ENCODE results near the gene ADAM12.
"Not testable (repeated sequence)": the region's sequence is repeated elsewhere in the genome, so short reads cannot be mapped to it uniquely, and the experiment has no call there.

ADAM12 gene

GRCh38 chr10:125999694-126000093, 388.6 kb downstream of the ADAM12 start:
- DNase-seq = no peak

GRCh38 chr10:125997586-125997985, 390.7 kb downstream of the ADAM12 start:
- no peak for DNase-seq

DNA sequence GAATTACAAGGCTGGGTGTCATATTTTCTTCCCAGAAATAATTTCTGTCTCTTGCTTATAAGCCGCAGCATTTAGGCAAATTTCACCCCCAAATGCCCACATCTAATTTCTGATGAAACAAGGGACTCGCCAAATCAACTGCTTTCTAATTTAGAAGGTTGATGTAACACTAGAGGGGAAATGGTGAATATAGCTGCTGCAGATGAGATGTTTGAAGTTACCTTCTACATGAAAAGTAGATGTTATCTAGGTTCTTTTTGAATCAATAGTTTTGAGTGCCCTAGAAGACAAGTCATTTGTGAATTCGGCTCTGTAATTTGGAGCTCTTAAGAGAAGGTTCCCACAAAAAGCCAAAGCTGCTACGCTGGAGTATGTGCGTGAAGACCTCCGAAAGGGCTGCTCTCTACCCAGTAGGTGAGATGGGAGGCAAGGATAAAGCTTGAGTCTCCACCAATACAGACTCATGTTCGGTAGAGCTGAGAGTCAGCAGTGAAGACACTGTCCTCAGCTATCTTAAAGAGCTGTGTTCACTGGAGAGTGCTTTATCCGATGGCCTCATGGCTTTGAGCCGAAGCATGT, 392.5 kb downstream of the ADAM12 start:
- no peak for DNase-seq

DNA sequence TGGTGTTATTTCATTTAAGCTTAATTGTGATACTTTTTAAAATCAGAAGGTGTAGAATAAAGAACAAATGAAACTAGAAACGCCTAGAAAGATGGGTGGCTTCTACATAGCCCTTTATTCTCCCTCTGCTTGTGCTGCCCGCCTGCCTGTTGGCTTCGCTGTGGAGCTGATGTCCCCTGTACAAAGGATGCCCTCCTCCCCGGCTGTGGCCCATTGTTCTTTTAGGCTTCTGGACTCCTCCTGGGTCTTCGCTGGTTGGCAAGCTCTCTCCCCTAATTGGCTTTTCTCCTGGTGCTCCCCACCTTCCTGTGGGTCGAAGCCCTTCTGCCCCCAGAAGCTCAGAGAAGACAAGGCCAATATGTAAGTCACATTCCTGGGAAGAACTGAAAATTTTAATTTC, 393.7 kb downstream of the ADAM12 start:
- DNase-seq = no peak

GRCh38 chr10:125992254-125992653, 396.0 kb downstream of the ADAM12 start:
- no peak for DNase-seq

DNA sequence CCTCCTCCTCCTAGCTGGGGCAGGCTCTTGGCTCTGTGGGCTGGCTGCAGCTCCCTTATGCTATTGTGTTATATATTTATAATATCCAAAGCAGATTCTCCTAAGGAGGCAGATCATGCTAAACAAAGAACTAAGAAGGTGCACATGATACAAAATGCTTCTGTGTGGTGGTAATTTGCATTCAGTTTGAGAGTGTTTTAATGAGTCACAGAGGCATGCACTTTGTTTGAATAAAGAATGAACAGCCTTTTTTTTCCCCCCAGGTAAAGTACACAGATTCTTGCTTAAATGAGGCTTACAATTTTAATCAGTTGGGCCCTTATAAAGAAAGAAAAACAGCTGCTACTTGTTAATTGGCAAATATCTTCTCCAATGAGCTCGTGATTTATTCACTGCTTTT, 396.9 kb downstream of the ADAM12 start:
- no peak for DNase-seq

GRCh38 chr10:125990974-125991373, 397.3 kb downstream of the ADAM12 start:
- no peak for DNase-seq

DNA sequence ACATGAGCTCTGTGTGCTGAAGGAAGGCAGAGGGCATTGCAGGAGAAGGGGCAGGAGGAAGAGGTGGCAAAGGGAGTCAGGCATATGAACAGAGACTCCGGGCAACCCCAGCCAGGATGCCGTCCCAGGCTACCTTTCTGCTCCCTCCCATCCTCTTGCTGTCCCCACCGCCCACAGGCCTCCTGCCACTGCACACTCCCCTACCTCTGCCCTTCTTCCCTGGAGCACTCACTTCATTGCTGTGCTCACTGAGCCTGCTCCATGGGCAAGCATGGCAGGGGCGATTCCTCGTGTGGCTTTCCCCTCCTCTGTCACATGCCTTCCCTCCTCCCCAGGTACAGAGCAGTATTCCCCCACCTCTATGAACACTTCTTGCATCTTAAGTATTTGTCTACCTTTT, 398.5 kb downstream of the ADAM12 start:
- DNase-seq = no peak

- DNase-seq = no peak
Observed at GRCh38 chr10:125985557-125986240, 402.6 kb downstream of the ADAM12 start.

GRCh38 chr10:125984865-125985495, 403.3 kb downstream of the ADAM12 start:
- DNase-seq = no peak

GRCh38 chr10:125984346-125984745, 403.9 kb downstream of the ADAM12 start:
- no peak for DNase-seq

DNA sequence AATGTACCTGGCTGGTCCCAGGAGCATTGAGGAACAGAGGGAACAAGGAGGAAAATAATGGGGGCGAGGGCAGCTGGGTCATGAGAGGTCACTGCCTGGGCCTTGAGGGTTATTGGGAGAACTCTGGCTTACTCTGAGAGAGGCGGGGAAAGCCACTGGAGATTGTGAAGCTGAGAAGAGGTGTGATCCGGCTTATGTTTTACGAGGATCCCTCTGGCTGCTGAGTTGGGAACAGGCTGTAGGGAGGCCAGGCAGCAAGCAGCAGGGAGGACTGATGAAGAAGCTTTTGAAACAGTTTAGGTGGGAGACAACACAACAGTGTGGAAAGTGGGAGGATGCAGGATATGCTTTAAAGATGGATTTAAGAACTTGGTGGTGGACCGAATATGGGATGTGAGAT, 404.6 kb downstream of the ADAM12 start:
- DNase-seq = no peak

- no peak for DNase-seq
Observed at GRCh38 chr10:125983161-125983560, 405.1 kb downstream of the ADAM12 start.

DNA sequence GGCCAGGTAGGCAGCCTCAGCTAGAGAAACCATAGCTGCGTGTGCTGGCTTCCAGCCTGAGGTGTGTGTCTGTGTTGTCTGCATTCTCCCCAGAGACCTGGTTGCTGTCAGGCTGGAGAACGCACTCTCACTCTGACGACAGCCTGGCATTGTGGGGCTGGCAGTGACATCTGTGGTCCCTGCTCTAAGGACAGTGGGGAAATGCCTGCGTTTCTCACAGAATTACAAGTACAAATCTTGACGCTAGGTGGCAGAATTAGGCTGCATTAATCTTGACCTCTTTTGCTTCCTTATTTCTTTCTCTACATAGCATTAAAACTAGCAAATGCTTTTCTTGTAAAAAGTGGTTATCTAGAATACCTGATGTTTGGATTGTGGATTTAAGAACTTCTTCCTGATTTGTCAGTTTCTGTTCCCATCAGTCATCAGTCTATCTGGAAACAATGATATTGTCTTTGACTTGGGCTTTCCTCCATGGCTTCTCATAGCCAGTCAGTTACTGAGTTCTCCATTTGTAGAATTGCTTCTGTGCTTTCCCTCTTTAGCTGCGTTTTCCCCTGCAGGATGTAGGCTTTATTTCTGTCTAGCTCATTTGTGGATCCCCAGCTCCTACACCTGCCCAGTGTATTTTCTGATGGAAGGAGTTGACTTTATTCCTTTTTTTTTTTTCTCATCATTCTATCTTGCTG, 405.9 kb downstream of the ADAM12 start:
- DNase-seq = no peak

DNA sequence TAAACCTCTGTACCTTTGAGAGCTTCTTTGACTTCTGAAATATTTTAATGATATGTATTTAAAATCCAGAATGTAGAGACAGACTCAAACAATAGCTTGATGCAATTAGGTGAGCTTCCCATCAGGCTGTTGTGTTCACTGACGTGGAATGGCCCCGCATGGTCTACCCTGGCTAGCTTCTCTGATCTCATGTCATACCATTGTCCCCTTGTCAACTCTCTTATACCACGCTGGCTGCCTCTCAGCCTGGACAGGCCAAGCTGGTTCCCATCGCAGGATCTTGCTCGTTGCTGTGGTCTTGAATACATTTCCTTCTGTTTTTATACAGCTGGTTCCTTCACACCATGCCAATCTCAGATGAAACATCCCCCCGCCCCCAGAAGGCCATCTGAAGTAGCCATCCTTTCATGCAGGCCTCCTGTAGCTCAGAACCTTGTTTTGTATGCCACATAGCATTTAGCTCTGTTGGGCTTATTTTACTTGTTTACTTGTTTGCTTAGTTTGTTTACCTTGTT, 407.7 kb downstream of the ADAM12 start:
- no peak for DNase-seq

- DNase-seq = no peak
Observed at GRCh38 chr10:125979976-125980375, 408.3 kb downstream of the ADAM12 start.

DNA sequence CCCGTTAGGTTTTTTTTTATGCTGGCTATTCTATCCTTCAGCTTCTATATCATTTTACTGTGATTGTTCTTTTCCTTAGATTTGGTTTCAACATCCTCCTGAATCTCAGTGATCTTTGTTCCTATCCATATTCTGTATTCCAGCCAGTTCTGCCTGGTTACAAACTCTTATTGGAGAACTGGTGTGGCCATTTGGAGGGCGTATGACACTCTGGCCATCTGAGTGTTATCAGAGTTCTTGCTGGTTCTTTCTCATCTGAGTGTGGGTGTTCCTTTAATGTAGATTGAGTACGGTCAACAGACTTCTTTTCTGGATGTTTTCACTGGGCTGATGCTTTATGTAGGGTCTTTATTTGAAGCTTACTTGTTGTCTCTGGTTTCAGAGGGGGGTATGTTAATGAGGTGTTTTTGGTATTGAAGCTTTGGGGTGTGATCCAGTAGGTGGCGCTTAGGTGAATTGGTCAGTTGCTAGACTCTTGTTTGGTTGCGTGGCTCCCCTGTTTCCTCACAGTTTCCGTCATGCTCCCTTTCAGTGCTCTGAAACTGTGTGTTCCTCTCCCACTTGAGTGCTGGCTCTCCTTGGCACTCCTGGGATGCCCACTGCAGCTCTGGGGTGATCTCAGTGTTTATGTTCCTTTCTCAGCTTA, 411.2 kb downstream of the ADAM12 start:
- DNase-seq = no peak

GRCh38 chr10:125970077-125970630, 418.1 kb downstream of the ADAM12 start:
- DNase-seq = not testable (repeated sequence)

DNA sequence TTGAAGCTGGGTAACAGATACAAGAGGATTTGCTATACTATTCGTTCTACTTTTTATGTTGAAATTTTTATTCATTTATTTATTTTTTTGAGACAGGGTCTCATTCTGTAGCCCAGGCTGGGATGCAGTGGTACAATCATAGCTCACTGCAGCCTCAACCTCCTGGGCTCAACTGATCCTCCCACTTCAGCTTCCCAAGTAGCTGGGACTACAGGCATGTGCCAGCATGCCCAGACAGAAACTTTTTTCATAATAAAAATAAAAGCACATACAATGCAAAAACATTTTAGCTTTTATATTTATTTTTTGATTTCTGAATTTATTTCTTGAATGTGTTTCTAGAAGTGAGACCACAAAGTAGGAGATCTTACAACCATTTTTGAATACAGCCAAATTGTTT, 420.7 kb downstream of the ADAM12 start:
- DNase-seq = no peak

DNA sequence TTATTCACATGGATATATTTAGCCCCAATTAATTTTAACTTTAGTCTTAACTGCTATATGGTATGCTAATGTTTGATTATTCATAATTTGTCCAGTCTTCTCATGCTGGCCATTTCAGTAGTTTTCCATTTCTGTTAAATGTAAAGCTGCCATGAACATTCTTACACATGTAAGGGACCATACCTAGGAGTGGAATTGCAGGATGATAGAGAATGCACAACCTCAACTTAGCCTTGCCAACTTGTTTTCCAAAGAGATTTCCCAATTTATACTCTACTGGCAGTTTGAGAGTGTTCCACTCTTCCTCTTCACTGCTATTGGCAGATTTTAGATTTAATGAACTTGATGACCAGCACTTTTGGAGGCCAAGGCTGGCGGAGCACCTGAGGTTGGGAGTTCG, 423.7 kb downstream of the ADAM12 start:
- DNase-seq = no peak
